Measurements from ENCODE around the gene ERVH48-1. TPM values are rescaled to one million over a fixed set of nuclear protein-coding genes. Genes with fewer than 3 reads are reported as not detected.

ERVH48-1 gene
- total RNA-seq, 2 experiments from 2014 or later = 0.18 to 0.29 TPM

GRCh38 chr21:42868196-42868595, 57.2 kb downstream of the ERVH48-1 start:
- H3K27ac Mint-ChIP-seq = no peak overlapping the region
- no peak for DNase-seq
- TF ChIP-seq CTCF (IDR thresholded peaks at IDR 0.05) = no peak
- peaks cover 27% of the 10 kb centered on the region for H3K4me1 Mint-ChIP-seq (ENCODE audit: low read depth)
- intact Hi-C loops (cut with micrococcal nuclease) = no loop called here
- H3K27me3 Mint-ChIP-seq = no peaks in the 10 kb centered on the region
- ATAC-seq = no peak
- POLR2A ChIA-PET = interaction anchor here (0.9 to 2.5 kb wide), 2 partner anchors 11 to 403 kb away, joined by 3 to 11 read pairs; partner anchors contain the start of gene WDR4
- H3K36me3 Mint-ChIP-seq (ENCODE audit: low read depth) = peaks cover 65% of the 10 kb centered on the region
- CTCF ChIA-PET = no interaction called here
- no peaks in the 10 kb centered on the region for H3K9me3 Mint-ChIP-seq
- no peak overlapping the region for H3K4me3 Mint-ChIP-seq

Small RNA genes lying within 50 kb of the gene (microRNA-seq; reads per million reads assigned to microRNA genes)
- not detected for gene MIR5692B (ENCODE audit: borderline microRNAs expressed, borderline replicate concordance)

Other genes with a start within 250 kb of the ERVH48-1 start
- gene WDR4, start 46.1 kb downstream of the ERVH48-1 start, total RNA-seq = 10 to 100 TPM; 49.8 to 53.5 TPM
- gene NDUFV3, start 32.3 kb downstream of the ERVH48-1 start, total RNA-seq = 10 to 100 TPM; 29.0 to 29.8 TPM
- gene PKNOX1, start 48.9 kb upstream of the ERVH48-1 start, total RNA-seq = 10 to 100 TPM; 12.6 to 14.1 TPM
- gene CBS, start 150.2 kb upstream of the ERVH48-1 start, total RNA-seq = 10 to 100 TPM; 91.3 to 91.9 TPM
- 10 to 100 TPM; 21.9 to 31.3 TPM for gene U2AF1, start 181.9 kb upstream of the ERVH48-1 start, total RNA-seq
- not detected for gene CRYAA, start 243.4 kb upstream of the ERVH48-1 start, total RNA-seq